A549 treated with DMSO at 1 μM for 4 hours (cell line): ENCODE results near the gene SPINK6. TPM values are rescaled to one million over a fixed set of nuclear protein-coding genes. Genes with fewer than 3 reads are reported as not detected.

Experiments
- total RNA-seq: library from RNA; stranded (reverse); fragments of 200-300 nt; extraction: Qiagen RNA extraction; gene quantifications from 5 replicates; pipeline ENCODE4 v1.2.3, GENCODE V29; 2022; ENCODE audit warnings: low read depth

Gene SPINK6, protein sequence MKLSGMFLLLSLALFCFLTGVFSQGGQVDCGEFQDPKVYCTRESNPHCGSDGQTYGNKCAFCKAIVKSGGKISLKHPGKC
- 0.32 to 0.76 TPM (median 0.48 TPM) in 5 replicates for total RNA-seq

DNA sequence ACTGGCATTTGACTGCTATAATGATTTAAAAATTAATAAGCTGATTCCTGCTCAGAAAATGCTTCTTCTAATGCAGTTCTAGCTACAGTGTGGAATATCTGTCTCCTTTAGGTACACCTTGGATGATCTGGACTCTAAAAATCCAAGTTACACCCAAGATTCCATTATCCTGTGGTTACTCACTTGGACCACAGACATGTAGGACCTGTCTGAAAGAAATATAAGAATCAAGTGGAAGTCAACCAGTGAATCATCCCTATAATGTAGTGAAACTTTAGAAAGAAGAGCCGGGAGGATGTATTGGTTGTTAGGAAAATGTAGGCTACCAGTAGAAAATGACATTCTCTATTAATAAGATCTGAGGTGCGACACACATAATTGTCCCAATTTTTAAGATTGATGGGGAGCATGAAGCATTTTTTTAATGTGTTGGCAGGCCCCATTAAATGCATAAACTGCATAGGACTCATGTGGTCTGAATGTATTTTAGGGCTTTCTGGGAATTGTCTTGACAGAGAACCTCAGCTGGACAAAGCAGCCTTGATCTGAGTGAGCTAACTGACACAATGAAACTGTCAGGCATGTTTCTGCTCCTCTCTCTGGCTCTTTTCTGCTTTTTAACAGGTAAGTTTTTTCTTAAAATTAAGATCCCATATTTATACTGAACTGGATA is at the start of gene SPINK6:
Gene SPINK6, plus strand, starts transcription at position 512 of the 673 bp plus-strand sequence. Its CDS starts 55 bp downstream, at position 567.

DNA sequence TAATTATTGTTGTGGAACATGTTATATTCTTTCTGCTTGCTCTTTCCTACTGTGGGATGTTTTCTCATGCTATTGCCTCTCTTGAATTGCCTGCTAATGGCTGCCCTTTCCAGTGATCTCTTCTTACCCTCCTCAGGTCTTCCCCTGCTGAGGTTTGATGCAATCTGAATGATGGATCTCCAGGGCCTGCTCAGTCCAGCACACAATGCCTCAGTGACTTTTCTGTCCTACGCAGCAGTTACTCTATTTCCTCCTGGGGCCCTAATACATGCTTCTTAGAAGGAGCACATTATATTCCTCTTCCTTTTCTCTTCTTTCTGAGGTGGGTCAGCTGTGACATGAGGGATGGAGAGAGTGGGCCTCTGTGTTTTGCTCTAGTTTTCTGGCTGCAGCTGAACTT is 34.6 kb upstream of the SPINK6 start, which contains the start of gene SPINK14:
Gene SPINK14, plus strand, starts transcription at position 301 of the 400 bp plus-strand sequence. CDS start 1,187 bp downstream, outside the sequence.

GRCh38 chr5:148238418-148238794 is 35.6 kb downstream of the SPINK6 start, which contains the start of gene MARCOL:
TSS of gene MARCOL (plus strand) at chr5:148238525. CDS start at chr5:148238598, 73 bp downstream.

Other genes with a start within 250 kb of the SPINK6 start
- gene SPINK5, start 139.1 kb upstream of the SPINK6 start, total RNA-seq, result not detected in 5 replicates
- gene SPINK14, start 34.5 kb upstream of the SPINK6 start, total RNA-seq, result not detected in 5 replicates
- not detected in 5 replicates for gene MARCOL, start 35.5 kb downstream of the SPINK6 start, total RNA-seq
- not detected in 5 replicates for gene SPINK13, start 65.8 kb downstream of the SPINK6 start, total RNA-seq
- gene SPINK7, start 109.4 kb downstream of the SPINK6 start, total RNA-seq, result not detected in 5 replicates
- not detected in 5 replicates for gene SPINK9, start 132.5 kb downstream of the SPINK6 start, total RNA-seq
- 16.7 to 23.9 TPM (median 18.7 TPM) in 5 replicates for gene FBXO38, start 180.9 kb downstream of the SPINK6 start, total RNA-seq